Stimulated activated naive CD4-positive, alpha-beta T cell treated with Interleukin-2 at 50 U/mL for 16 hours (primary cell): ENCODE measurements around the gene NFKBIE.
"Not testable (repeated sequence)": the region's sequence is repeated elsewhere in the genome, so short reads cannot be mapped to it uniquely, and the experiment has no call there.

Experiments
- DNase-seq: peaks from one replicate; lab custom pipeline; 2025; lab: John Stamatoyannopoulos, UW

NFKBIE gene, protein sequence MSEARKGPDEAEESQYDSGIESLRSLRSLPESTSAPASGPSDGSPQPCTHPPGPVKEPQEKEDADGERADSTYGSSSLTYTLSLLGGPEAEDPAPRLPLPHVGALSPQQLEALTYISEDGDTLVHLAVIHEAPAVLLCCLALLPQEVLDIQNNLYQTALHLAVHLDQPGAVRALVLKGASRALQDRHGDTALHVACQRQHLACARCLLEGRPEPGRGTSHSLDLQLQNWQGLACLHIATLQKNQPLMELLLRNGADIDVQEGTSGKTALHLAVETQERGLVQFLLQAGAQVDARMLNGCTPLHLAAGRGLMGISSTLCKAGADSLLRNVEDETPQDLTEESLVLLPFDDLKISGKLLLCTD

DNA sequence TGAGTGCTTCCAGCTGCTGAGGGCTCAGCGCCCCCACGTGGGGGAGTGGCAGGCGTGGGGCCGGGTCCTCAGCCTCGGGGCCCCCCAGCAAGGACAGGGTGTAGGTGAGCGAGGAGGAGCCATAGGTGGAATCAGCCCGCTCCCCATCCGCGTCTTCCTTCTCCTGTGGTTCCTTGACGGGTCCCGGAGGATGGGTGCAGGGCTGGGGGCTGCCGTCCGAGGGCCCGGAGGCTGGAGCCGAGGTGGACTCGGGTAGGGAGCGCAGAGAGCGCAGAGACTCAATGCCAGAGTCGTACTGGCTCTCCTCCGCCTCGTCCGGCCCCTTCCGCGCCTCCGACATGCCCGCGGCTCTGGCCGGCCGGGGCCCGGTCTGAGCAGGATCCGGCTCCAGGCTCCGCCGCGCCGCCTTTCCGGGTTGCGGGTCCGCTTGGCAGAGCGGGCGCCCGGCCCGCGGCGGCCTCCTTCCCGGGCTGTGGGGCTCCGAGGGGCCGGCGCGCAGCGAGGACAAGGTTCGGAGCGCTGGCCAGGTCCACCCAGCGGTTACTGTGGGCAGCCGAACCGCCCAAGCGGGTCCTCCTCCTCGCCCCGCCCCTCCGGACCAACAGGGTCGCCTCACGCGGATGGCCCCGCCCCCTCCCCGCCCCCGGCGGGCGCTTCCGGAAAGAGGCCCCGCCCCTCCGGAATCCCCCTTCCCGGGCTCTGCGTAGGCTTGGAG is at the start of gene NFKBIE:
TSS of gene NFKBIE (minus strand) at position 545 of the 715 bp plus-strand sequence. CDS start at position 340, 205 bp downstream.
- peak; percentile 90 for DNase-seq

DNA sequence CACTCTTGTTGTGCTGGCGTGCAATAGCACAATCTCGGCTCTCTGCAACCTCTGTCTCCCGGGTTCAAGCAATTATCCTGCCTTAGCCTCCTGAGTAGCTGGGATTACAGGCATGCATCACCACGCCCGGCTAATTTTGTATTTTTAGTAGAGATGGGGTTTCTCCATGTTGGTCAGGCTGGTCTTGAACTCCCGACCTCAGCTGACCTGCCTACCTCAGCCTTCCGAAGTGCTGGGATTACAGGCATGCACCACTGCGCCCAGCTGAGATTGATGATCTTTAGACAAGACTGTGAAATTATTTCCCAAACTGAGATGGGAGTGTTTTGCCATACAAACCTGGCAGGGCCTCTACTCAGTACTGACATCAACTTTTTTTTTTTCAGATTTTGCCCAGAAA is 49.3 kb upstream of the NFKBIE start:
- not testable (repeated sequence) for DNase-seq

DNA sequence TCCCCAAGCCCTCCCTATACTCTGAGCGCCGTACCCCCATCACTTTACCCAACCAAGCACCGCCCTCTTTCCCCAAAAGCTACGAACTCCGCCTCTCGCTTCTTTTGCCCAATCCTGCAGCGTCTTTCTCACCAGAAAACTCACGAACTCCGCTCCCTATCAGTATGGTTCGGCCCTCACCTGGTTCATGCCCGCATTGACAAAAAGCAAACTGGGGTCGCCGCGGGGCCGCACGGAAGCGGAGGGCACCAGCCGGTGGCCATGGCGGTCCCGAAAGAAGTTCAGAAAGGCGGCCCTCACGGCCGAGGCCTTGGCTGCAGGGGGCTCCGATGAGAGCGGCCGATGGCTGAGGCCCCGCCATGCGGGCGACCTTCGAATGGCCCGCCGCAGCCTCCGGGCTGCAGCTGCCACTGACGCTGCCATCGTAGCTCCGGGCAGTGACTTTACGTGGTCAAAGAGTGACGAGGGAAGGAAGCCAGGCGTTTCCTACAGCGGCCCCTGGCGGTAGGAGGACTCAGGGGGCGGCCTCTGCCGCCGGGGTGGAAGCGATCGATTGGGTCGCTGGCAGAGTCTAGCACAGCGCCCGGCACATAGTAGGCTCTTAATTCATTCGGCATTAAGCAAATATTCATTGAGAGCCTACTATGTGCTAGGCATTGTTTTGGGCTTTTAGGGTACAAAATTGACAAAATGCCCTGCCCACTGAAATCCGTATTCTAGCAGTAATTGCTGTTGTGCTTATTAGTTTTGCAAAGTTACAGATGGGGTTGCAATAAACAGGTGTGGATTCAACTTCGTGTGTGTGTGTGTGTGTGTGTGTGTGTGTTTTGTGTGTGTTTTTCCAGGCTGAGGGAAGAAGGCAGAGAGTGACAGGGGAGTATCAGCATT is 47.8 kb upstream of the NFKBIE start, which contains the start of gene AARS2:
TSS of gene AARS2 (minus strand) at position 447 of the 888 bp plus-strand sequence. CDS start at position 423, 24 bp downstream.
- peak; percentile 89 for DNase-seq

DNA sequence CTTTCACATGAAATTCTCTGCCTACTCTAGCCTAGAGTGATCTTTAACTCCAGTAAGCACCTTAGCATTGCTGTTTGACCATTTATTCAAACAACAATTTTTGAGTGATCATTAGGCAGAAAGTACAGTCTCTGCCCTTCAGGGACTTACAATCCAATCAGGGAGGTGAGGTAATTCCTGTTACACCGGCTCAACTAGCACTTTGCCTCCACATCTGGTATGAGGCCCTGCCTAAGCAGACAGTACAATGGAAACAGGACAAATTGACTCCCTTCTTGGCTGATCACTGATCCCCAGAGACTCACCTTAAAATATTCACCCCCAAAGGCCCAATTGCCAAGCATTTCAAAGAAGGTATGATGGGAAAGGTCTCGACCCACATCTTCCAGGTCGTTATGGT is 46.4 kb upstream of the NFKBIE start:
- no peak for DNase-seq

DNA sequence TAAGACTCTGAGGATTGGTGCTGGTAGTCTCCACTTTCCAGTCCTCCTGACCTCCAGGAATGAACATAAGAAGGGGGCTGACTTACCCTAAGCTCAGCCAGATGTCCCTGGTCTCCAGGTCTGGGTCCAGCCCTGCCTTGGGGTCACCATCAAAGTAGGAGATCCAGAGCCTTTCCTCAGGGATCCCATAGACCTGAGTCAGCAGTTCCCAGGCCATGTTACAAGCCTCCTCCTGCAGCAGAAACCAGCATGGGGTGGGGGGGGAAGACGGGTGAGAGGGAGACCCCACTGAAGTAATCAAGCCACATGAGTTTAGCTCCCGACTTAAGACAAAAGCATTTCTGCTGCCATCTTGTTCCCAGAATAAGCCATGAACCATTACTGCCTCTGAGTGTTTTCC is 46.0 kb upstream of the NFKBIE start:
- no peak for DNase-seq

DNA sequence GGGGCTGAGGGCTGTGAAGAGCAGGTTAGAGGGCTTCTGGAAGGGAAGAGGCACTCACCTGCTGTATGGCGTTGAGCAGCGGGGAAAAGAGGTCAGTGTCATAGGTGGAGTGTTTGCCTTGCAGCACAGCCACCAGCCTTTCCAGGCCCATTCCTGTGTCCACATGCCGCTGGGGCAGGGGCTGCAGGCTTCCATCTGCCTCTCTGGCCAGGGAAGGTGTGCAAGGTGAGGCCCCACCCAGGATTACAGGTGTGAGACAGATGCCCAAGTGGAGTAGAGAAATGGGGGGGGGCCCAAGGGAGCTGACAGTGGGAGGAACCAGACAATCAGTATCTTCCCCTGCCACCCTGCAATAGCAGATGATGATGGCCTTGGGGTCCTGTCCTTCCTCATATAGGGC is 44.9 kb upstream of the NFKBIE start:
- no peak for DNase-seq

DNA sequence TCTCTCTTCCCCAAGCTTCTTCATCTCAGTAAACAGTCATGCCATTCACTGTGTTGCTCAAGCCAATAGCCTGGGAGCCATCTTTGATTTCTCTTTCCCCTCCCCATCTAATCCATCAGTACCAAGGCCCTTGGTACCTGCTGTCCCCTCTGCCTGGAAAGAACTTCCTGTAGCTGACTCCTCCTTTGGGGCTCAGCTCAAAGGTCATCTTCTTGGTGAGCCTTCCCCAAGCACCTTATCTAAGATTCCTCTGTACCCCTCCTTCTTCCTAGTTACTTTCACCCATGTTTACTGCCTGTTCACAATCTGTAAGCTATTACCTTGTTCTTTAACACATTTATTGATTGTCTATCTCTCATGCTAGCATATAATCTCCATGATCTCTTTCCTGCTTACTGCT is 44.3 kb upstream of the NFKBIE start:
- no peak for DNase-seq

DNA sequence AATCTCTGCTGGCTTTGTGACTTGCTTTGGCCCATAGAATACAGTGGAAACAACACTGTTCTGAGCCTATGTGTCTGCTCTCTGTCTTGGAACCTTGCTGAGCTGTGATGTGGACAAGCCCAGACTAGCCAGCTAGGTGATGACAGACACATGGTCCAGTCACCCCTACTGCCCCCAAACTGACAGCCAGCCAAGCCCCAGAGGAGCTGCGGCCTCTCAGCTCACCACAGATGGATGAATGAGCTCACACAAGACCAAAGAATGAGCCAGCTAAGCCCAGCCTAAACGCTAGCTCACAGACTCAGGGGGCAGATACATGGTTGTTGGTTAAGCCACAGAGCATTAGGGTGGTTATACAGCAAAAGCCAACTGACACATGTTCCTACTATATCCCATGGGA is 43.7 kb upstream of the NFKBIE start:
- no peak for DNase-seq

DNA sequence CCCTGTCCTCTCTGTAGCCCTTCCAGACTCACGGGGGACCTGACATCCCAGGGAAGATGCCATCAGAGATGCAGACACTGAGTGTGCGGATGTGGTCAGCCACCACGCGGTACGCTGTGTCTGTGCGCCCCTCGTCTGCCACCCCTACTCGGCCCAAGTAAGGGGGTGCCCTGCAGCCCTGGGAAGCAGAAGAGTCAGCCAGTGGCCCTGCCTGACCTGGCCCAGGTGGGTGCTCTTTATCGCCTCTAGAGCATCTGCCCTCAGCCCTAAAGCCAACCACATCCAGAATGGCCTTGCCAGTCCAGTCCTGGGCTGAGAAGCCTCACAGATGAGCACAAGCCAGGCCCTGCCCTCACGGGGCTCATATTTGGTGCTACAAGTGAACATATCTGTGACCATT is 41.9 kb upstream of the NFKBIE start:
- no peak for DNase-seq

DNA sequence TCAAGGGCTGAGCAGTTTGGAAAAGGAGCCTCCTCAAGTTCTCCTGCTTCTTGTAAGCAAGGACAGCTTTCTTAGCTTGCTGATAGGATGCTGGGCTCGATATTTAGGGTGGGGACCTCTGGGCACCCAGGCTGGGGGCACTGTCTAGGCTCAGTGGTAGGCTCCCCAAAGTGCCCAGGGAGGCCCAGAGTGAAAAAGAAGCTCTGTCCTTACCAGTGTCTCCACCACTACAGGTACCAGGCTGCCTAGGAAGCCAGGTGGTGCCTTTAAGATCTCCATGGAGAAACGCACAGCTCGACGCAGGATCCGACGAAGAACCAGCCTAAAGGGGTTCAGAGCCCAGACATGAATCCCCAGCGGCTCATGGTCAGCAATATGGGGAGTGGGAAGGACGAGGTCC is 41.4 kb upstream of the NFKBIE start:
- no peak for DNase-seq

DNA sequence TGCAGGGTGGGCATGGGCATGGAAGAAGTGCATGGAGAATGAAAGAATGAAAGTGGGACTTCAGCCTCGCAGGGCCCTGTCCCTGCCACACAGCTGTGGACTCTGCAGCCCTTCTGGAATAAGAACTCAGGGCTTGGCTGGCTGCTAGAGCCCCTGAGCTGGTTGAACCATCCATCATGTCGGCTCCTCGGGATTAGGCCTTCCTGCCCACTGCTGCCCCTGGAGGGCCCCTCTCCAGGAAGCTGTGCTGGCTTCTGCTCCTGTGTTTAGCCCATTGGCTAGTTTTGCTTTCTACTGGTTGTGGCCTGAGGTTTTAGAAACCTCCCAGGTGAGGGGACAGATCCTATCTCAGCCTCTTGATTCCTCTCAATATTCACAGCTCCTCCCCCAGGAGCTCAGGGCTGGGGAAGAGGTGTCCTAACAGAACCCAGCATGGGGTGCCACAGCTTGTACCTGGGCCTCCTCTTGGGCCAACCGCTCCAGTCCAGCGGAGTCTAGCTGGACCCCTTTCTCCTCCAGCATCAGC is 39.9 kb upstream of the NFKBIE start:
- DNase-seq = no peak

DNA sequence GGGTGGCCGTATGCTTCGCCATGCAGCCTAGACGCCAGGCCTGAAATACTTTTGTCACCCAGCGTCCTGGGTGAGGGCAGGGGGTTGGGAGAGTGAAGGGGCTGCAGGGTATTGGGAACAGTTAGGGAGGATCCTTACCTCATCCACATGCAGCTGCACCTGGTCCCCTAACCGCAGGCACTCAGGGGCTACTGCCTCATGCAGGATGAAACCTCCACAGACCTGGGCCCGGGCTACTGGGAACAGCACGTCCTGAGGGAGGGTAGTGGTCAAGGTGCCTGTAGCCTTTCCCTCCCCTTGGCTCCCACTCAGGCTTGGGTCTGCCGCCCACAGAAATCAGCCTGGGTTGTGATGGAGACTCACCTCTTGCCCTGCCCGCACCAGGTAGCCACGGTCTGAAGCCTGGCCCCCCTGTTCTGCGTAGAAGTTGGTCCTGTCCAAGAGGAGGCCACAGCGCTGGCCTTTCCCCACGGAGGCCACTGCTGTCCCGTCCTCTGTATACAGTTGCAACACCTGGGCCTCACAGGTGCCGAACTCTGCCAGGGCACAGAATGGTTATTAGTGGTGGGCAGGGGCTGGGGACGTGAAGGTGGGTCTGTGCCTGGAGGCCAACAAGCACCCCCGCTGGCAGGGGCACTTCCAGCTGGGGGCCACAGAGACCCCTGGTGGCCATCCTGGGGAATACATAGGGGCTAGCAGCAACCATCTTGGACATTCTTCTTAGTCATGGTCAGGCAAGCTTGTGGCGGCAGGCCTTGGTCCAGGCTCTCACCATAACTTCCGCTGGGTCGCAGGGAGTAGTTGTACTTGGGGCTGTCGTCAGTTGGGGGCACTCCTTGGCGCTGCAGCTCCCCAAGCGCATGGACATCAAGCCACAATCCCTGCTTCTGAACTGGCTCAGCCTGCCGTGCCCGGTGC is 39.2 kb upstream of the NFKBIE start:
- DNase-seq = peak; percentile 5

DNA sequence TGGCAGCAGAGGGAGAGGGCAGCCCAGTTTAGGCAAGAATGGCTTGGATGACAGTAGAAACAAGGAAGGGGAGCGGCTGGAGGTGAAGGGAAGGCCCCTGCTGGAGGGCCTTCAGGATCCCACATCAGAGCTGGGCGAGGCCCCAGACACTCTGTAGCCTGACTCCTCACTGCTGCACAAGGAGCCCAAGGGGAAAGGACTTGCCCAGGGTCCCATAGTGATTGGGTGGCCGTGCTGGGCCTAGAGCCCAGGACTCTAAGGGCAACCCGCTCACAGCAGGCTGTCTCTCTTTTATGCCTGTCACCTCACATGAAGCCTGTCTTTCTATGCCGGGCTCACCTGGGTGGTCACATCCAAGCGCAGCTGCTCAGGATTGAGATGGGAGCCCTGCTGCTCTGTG is 38.5 kb upstream of the NFKBIE start:
- DNase-seq = no peak

DNA sequence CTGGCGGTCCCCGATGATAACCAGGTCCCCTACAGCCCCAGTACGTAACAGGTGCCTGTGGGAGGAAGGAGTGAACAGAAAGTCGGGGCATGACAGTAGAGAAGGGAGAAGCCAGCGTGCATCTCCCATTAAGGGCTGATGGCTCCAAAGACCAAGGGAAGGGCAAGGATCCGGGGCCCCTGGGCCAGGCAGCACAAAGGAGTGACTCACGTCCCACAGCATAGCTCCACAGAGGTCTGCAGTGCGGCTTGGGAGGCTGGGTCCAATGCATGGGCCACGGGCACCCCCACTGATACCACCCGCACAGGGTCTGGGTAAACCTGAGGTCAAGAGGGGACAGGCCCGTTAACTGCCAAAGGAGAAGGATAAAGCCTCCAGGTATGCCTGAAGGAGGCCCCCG is 37.5 kb upstream of the NFKBIE start:
- no peak for DNase-seq

DNA sequence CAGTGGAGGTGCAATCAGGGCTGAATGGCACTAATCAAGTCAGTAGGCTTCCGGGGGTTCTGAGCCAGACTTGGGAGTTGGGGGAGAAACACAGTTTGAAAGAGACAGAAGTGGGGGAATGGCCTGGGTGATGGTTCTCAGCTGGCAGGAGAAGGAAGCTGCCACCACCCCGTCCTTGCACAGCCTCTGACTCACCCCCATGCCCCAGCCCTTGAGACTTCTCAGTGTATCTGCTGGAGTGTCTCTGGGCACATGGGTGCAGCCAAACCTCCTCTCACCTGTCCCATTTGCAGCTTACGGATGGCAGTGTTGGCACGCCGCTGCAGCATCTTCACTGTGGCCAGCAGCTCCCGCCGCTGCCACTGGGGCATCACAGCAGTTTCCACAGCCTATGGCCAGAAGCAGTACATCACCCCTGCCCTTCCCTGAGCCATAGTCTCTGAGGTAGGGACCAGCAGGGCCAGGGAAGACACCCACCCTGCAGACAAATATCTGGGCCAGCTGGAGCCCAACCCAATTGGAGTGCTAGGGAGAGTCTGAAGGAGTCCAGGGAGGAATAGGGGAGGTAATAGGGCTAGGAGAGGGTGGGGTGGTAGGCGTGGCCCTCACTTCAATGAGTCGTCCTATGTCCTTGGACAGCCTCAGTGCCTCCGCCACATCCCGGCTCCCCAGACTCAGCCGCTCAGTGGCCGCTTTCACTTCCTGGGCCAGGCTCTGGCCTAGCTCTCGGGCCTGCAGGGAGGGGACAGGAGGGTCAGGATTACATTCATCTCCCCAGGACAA is 36.6 kb upstream of the NFKBIE start:
- no peak for DNase-seq

DNA sequence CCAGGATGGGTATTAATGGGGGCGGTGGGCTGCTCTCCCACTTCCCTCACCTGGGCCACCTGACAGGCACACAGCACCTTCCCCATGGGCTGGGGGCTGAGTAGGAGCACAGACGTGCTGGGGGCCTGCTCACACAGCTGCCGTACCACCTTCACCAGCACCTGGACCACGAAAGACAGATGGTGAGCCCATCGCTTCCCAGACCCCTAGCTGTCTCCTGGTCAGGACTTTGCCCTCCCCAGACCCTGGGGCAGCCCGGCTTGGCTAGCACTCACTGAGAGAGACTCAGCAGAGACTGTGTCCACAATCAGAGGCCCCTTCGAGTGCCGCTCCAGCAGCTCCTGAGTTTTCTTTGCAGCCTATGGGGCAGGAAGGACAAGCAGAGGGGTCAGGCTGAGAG is 35.8 kb upstream of the NFKBIE start:
- no peak for DNase-seq

DNA sequence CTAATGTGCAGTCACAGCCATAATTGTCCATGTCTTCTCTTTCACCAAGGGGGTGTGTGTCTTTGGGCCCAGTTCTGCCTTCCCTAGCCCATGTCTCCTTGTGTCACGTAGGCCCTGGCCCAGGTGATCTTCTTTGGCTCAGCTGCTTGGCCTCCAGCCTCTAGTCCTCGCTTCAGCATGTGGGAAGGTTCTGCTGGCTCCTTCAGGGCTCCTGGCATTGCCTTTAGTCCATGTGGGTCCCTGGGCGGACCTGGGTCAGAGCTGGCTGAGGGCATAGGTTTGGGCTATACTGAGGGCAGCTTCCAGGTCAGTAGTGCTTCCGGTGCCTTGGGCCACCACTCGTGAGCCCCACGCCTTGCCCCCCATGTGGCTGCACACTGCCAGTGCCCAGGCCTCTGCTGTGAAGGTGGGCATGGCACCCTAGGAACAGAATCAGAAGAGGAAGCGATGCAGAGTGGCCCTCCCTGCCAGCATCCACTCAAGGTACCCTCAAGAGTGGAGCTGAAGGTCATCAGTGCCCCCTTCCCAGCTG is 35.0 kb upstream of the NFKBIE start:
- DNase-seq = no peak

DNA sequence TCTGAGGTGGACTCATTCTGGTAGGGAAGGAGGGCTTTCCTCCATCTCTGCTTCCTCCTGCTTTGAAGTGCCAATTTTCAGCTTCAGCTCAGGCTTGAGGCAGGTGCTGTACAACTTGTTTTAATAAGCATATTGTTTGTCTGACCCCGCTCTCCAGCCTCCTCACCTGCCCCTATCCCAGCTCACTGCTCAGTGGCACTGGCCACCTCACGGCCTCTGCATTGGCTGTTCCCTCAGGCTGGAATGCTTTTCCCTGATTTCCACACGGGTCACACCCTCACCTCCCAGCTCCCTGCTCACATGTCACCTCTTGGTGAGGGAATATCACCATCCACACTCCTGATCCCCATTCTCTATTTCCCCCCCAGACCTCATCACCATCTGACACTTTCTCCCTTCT is 33.5 kb upstream of the NFKBIE start:
- no peak for DNase-seq

DNA sequence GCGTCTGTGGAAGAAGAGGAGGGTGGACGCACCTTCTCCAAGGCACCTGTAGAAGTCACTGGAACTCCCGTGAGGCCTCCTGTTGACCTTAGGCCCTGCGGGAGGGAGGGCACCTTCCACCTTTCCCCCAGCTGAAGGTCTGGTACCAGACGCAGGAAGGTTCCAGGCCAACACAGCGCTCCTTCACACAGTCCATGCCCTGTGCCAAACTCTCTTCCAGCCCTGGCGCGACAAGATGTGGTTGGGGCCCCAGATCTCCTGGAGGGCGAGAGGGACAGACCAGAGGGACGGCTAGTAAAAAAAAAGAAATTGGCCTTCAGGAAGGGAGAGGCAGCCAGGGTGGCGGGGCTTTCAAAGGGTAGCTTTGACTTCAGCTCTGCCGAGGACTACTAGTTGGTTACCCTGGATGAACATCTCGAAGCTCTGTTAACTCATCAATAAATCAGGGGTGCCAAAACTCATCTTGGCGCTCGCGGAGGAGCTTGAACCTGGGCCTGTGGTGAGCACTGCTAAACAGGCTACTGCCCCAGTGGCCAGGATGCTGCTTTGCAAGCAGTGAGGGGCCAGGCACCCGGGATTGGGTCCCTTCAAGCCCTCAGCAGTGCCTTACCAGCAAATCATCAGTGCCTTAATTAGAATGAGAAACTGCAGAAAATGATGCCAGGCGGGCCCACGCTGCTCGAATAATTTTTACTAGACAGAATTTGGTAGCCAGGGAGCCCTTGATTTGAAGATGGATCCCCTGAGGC is 32.9 kb upstream of the NFKBIE start:
- DNase-seq = no peak
